GM21529 (cell line): Measurements from ENCODE around the gene ARL14.

Experiments used
- ATAC-seq: cut with Tn5 transposase; IDR thresholded peaks from one replicate; pipeline ENCODE4 v1.9.1; 2021; ENCODE audit not compliant: unreplicated experiment

ARL14 gene

DNA sequence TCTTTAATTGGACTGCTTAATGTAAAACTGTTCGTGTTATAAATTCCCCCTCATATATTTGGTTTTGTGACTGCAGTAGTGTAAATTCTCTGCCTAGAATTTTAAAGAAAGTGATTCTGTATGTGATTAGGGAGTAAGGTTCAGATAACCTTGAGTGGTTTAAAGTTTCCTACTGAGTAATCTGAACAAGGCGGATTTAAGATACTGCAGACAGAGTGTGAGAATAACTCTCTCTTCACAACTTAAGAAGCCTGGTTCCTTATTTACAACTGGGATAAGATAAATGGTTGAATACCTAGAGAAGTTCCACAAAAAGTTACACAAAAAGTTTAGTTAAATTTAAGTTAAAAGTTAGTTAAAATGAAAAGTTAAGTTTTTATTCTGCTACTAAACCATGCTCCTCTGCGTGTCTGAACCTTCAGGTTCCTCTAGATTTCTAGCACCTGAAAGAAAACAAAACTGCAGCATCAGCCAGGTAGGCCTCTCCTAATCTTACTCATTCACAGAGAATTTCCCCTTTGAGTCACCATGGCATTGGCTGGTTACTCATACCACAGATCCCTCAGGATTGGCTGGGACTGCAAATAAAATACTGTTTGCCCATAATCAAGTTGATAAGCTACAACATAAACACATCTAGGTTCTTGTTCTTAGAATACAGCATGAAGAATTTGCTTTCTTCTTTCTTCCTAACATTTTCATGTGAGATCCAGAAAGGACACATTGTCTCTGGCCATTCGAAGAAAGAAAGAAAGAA is at the start of gene ARL14:
Gene ARL14, plus strand, starts transcription at position 614 of the 757 bp plus-strand sequence. CDS start 187 bp downstream, outside the sequence.
- peak; percentile 65 for ATAC-seq

GRCh38 chr3:160629491-160629890 is 47.5 kb upstream of the ARL14 start:
- no peak for ATAC-seq

DNA sequence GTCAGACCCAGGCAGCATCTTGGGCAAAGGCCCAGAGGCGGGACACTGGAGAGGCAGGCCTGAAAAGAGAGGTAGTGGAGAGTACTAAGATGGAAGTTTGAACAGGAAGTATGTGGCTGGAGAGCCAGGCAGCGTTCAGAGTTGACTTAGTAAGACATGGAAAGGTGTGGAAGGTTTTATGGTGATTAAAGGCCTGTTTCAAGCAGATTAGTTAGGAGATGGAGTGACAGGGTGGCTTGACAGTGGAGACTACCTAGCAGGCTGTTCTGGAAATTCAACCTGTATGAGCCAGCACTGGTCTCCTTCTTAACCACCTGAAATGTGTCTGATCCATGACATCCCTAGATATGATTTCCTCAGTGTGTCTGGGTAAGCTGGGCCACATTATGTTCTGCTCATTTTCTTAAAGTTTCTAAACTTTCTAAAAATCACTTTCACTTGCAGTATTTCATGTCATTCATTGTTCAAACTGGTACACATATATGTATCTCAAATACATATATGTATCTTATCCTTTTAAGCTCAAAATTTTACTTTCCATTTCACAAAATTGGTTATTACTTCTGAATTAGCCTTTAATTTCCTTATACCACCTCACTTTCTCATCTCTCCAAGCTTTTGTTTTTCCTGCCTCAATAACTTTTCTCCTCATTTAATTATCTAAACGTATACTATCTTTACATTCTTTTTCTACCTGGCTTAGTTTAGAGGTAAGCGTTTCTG is 43.4 kb upstream of the ARL14 start:
- no peak for ATAC-seq

GRCh38 chr3:160635213-160635612 is 41.7 kb upstream of the ARL14 start:
- ATAC-seq: no peak

GRCh38 chr3:160637086-160637485 is 39.9 kb upstream of the ARL14 start:
- no peak for ATAC-seq

DNA sequence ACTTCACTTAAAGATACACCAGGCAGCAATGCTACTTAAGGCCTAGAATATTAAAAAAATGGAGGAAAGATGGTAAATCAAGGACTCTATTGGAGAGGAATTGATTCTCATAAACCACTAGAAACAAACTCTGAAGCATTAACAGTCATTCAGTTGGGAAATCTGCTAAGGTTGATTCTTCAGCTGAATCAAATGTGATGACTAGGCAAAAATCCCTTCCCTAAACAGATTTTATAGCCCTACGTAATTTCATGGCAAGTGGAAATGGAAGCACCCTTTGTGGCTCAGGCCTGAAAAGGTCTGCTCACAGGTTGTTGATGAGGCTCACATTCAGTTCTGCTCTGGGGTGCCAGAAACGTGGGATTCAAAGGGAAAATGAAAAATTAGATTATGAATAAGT is 38.8 kb upstream of the ARL14 start:
- ATAC-seq: no peak

GRCh38 chr3:160641665-160642309 is 35.2 kb upstream of the ARL14 start:
- ATAC-seq: no peak

- ATAC-seq: no peak
Measured at GRCh38 chr3:160643994-160644393, 33.0 kb upstream of the ARL14 start.

DNA sequence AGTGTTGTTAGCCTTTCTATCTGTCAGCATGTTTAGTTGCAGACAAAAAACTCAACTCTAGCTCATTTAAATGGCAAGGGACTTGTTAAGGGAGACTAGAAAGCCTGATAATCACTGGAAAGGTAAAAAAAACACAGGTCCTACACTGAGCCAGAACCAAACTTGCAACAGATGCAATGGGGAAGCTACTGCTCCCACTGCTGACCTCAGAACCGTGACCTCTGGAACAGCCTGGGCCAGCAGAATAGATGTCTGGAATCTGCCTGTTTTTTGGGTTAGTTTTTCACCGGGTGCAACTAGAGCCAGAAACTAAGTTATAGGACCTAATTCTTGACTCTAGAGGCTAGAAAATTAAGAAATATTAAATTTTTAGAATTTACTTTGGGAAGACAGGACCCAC is 32.5 kb upstream of the ARL14 start:
- no peak for ATAC-seq

GRCh38 chr3:160648701-160649100 is 28.3 kb upstream of the ARL14 start:
- ATAC-seq: no peak

- no peak for ATAC-seq
Measured at GRCh38 chr3:160649596-160649995, 27.4 kb upstream of the ARL14 start.

DNA sequence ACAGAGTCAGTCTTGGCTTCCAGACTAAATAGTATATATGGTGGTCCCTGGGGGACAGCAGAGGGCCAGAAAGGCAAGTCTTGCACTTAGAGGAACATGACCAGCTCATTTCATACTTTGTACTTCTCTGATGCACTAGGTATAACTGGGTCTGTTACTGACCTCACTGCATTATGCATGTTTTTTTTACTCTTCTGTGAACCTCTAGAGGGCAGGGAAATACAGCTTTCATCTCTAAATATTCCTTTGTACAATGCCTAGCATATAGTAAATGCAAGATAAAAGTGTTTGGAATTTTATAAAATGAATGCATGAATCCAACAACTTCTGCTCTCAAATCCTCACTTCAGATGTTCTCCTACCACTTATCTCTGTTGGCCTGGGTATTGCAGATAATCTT is 23.4 kb upstream of the ARL14 start:
- ATAC-seq: no peak

DNA sequence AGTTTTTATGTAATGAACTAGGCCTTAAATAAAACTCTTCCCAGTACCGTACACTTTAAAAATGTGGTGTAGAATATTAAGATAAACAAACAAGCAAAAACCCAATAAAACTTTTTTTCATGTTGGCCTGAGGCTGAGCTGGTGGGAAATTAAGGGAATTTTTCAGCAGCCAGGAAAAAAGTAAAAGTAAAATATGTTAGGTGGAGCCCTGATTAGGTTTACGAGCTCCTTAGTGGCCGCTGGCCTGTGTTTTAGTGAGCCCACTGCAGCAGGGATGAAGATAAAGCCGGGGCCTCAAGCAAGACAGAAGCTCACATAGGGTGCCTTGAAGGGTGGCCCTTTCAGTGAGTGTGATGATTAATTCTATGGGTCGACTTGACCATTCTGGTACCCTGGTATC is 16.1 kb upstream of the ARL14 start:
- no peak for ATAC-seq

DNA sequence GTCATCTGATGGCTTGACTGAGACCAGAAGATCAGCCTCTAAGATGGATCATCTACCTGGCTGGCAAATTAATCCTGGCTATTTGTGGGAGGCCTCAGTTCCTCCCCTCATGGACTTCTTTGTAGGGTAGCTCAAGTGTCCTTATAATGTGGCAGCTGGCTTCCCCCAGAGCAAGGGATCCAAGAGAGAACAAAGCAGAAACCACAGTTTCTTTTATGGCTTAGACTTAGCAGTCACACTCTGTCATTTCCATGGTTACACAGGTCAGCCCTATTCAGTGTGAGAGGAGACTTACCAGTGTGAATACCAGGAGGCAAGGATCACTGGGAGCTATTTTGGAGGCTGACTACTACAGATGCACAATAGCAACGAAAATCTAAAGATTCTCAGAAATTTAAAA is 15.3 kb upstream of the ARL14 start:
- peak; percentile 35 for ATAC-seq

- ATAC-seq: no peak
Measured at GRCh38 chr3:160665231-160665630, 11.7 kb upstream of the ARL14 start.

- ATAC-seq: peak; percentile 81
Measured at GRCh38 chr3:160665784-160666526, 11.0 kb upstream of the ARL14 start.

- no peak for ATAC-seq
Measured at GRCh38 chr3:160667452-160667851, 9.5 kb upstream of the ARL14 start.

DNA sequence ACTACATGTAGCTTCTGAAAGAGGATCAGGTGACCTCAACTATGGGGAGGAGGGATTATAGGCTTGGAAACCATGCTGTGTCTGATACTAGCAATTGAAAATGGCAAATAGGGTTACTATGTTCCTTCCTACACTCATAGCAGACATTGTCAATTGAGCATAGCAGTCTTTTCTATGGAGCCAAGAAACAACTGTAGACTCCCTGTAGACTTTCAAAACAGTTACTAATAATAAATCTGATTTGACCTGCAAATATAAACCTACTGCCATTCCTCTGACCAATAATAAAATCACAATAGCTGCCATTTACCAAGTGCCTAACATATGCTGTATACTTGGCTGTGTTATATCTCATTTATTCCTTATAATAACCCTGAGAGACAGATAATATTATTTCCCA is 8.5 kb upstream of the ARL14 start:
- ATAC-seq: no peak

- ATAC-seq: peak; percentile 98
Measured at GRCh38 chr3:160671231-160671630, 5.7 kb upstream of the ARL14 start.

GRCh38 chr3:160671995-160672394 is 5.0 kb upstream of the ARL14 start:
- ATAC-seq: no peak

DNA sequence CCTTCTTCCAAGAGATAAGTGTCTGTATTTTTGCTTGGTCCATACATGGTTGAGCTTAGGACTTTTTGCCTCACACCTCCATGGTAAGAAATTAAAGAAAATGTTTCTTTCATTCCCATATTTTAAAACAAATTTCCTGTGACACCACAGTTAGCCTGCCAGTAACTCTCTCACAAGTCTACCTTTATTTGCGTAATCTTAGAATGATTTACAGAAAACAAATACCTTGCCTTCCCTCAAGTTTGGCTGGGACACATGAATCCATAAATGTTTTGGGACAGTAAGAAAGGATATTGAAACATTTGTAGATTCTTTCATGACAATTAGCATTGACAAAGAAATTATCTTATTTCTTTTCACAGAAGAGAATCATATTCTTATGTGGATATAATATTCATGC is 3.8 kb upstream of the ARL14 start:
- ATAC-seq: no peak
